ENCODE data around the gene PCGF3. TPM values are rescaled to one million over a fixed set of nuclear protein-coding genes. Genes with fewer than 3 reads are reported as not detected.

Gene PCGF3
- total and polyA plus RNA-seq, 2 donors: 30.6 to 93.4 TPM

DNA sequence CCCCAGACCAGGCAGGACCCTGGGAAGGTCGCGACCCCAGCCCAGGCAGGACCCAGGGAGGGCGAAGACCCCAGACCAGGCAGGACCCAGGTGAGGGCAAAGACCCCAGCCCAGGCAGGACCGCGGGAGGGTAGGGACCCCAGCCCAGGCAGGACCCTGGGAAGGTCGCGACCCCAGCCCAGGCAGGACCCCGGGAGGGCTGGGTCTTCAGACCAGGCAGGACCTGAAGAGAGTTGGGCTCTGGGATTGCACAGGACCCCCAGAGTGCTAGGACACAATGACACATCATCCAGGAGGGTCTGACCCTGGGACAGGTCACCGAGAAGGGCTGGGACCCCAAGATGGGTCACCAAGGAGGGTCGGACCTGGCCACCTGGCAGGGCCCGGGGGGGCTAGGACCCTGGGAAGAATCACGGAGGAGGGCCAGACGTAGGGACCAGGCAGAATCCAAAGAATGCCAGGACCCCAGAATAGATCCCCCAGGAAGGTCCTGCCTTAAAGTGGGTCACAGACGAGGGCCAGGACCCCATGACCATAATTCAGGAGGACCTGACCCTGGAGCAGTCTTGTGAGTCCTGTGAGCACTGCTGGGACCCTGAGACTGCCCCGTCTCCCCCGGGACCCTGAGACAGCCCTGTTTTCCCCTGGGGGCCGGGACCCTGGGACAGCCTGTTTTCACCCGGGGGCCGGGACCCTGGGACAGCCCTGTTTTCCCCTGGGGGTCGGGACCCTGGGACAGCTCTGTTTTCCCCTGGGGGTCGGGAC, 1.4 kb downstream of the PCGF3 start:
- Histone ChIP-seq H3K4me1 (ENCODE audit: control insufficient read depth in 2 of 2, insufficient read depth in 2 of 2, low read length in 2 of 2) (peaks cover 10 to 12% of the 10 kb centered on the region in 2 donors), H3K27ac (ENCODE audit: low read depth in 1 of 2, low read length in 1 of 2) (no peak overlapping the region)
- DNase-seq (ENCODE audit: low read depth in 6 of 9, low spot score in 9 of 9): no peak

GRCh38 chr4:707929-708630, 2.4 kb downstream of the PCGF3 start:
- H3K27ac ChIP-seq (ENCODE audit: low read depth in 1 of 2, low read length in 1 of 2): no peak overlapping the region

More for the DNA sequence above, 1.4 kb downstream of the PCGF3 start:
- Histone ChIP-seq H3K9me3 (ENCODE audit: control insufficient read depth in 2 of 2, insufficient read depth in 1 of 2, low read length in 1 of 2) (peaks cover 0 to 4% of the 10 kb centered on the region in 2 donors), H3K36me3 (ENCODE audit: control insufficient read depth in 2 of 2, insufficient read depth in 2 of 2, low read length in 1 of 2) (peaks cover 7 to 9% of the 10 kb centered on the region in 2 donors), H3K4me3 (ENCODE audit: low read length in 2 of 2) (peak overlapping the region; percentile 38 to 92), H3K27me3 (ENCODE audit: control insufficient read depth in 2 of 2, insufficient read depth in 1 of 2, low read length in 1 of 2) (peaks cover 0 to 5% of the 10 kb centered on the region in 2 donors)
- 76% methylated on average over 19 of the region's 21 CpGs for WGBS

DNA sequence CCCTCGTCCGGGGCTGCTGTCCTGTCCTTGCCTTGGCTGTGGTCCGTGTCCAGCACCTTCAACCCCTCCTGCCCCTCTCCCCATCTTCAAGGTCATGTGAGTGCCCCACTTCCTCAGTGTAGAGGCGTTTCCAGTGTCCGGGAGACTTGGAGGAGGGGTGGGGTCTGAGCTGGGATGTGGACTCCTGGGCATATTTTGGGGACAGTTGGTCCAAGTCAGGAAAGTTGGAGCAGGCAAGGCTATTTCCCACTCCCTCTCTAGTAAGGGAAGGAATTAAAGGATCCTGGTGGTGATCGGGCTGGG, 3.0 kb downstream of the PCGF3 start:
- Histone ChIP-seq H3K4me3 (ENCODE audit: low read length in 2 of 2) (no peak overlapping the region), H3K4me1 (ENCODE audit: control insufficient read depth in 2 of 2, insufficient read depth in 2 of 2, low read length in 2 of 2) (peaks cover 10 to 12% of the 10 kb centered on the region in 2 donors), H3K27me3 (ENCODE audit: control insufficient read depth in 2 of 2, insufficient read depth in 1 of 2, low read length in 1 of 2) (peaks cover 0 to under 1% of the 10 kb centered on the region in 2 donors), H3K36me3 (ENCODE audit: control insufficient read depth in 2 of 2, insufficient read depth in 2 of 2, low read length in 1 of 2) (peaks cover 9 to 17% of the 10 kb centered on the region in 2 donors), H3K27ac (ENCODE audit: low read depth in 1 of 2, low read length in 1 of 2) (no peak overlapping the region), H3K9me3 (ENCODE audit: control insufficient read depth in 2 of 2, insufficient read depth in 1 of 2, low read length in 1 of 2) (peaks cover 0 to 4% of the 10 kb centered on the region in 2 donors)
- DNase-seq (ENCODE audit: low read depth in 6 of 9, low spot score in 9 of 9): no peak
- WGBS: 98% methylated on average over 6 of the region's 6 CpGs

More at GRCh38 chr4:707929-708630, 2.4 kb downstream of the PCGF3 start:
- DNase-seq (ENCODE audit: low read depth in 6 of 9, low spot score in 9 of 9): no peak
- Histone ChIP-seq H3K4me3 (ENCODE audit: low read length in 2 of 2) (no peak overlapping the region), H3K27me3 (ENCODE audit: control insufficient read depth in 2 of 2, insufficient read depth in 1 of 2, low read length in 1 of 2) (peaks cover 0 to 5% of the 10 kb centered on the region in 2 donors), H3K4me1 (ENCODE audit: control insufficient read depth in 2 of 2, insufficient read depth in 2 of 2, low read length in 2 of 2) (peaks cover 10 to 12% of the 10 kb centered on the region in 2 donors), H3K36me3 (ENCODE audit: control insufficient read depth in 2 of 2, insufficient read depth in 2 of 2, low read length in 1 of 2) (peaks cover 9 to 12% of the 10 kb centered on the region in 2 donors), H3K9me3 (ENCODE audit: control insufficient read depth in 2 of 2, insufficient read depth in 1 of 2, low read length in 1 of 2) (peaks cover 0 to 4% of the 10 kb centered on the region in 2 donors)
- 90% methylated on average over 11 of the region's 11 CpGs for WGBS

GRCh38 chr4:709348-709747, 3.7 kb downstream of the PCGF3 start:
- peaks cover 10 to 12% of the 10 kb centered on the region in 2 donors for H3K4me1 ChIP-seq (ENCODE audit: control insufficient read depth in 2 of 2, insufficient read depth in 2 of 2, low read length in 2 of 2)
- DNase-seq (ENCODE audit: low read depth in 6 of 9, low spot score in 9 of 9): no peak
- H3K27me3 ChIP-seq (ENCODE audit: control insufficient read depth in 2 of 2, insufficient read depth in 1 of 2, low read length in 1 of 2): no peaks in the 10 kb centered on the region
- H3K27ac ChIP-seq (ENCODE audit: low read depth in 1 of 2, low read length in 1 of 2): no peak overlapping the region
- WGBS: 98% methylated on average over 6 of the region's 6 CpGs
- H3K9me3 ChIP-seq (ENCODE audit: control insufficient read depth in 2 of 2, insufficient read depth in 1 of 2, low read length in 1 of 2): peaks cover 0 to 4% of the 10 kb centered on the region in 2 donors
- no peak overlapping the region for H3K4me3 ChIP-seq (ENCODE audit: low read length in 2 of 2)
- peaks cover 9 to 21% of the 10 kb centered on the region in 2 donors for H3K36me3 ChIP-seq (ENCODE audit: control insufficient read depth in 2 of 2, insufficient read depth in 2 of 2, low read length in 1 of 2)

DNA sequence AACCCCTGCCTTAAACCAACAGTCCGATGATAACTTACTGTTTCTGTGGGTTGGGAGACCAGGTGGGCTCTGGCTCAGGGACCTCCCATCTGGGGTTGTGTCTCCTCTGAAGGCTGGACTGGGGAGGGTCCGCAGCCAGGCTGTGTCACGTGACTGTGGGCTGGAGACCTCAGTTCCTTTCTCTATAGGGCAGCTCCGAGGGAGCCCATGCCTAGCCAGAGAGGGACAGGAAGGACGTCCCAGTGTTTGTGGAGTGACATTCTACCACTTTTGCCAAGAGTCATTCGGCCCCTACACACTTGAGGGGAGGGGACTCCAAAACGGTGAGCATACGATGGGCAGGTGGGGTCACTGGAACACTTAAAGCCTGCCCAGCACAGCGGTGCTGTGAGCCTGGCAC, 4.5 kb downstream of the PCGF3 start:
- Histone ChIP-seq H3K27ac (ENCODE audit: low read depth in 1 of 2, low read length in 1 of 2) (no peak overlapping the region), H3K36me3 (ENCODE audit: control insufficient read depth in 2 of 2, insufficient read depth in 2 of 2, low read length in 1 of 2) (peaks cover 9 to 23% of the 10 kb centered on the region in 2 donors), H3K4me1 (ENCODE audit: control insufficient read depth in 2 of 2, insufficient read depth in 2 of 2, low read length in 2 of 2) (peaks cover 10 to 11% of the 10 kb centered on the region in 2 donors), H3K4me3 (ENCODE audit: low read length in 2 of 2) (no peak overlapping the region), H3K9me3 (ENCODE audit: control insufficient read depth in 2 of 2, insufficient read depth in 1 of 2, low read length in 1 of 2) (peaks cover 0 to 4% of the 10 kb centered on the region in 2 donors), H3K27me3 (ENCODE audit: control insufficient read depth in 2 of 2, insufficient read depth in 1 of 2, low read length in 1 of 2) (no peaks in the 10 kb centered on the region)
- no peak for DNase-seq (ENCODE audit: low read depth in 6 of 9, low spot score in 9 of 9)
- WGBS: 87% methylated on average over 9 of the region's 9 CpGs

GRCh38 chr4:710916-711315, 5.3 kb downstream of the PCGF3 start:
- peaks cover 8 to 10% of the 10 kb centered on the region in 2 donors for H3K4me1 ChIP-seq (ENCODE audit: control insufficient read depth in 2 of 2, insufficient read depth in 2 of 2, low read length in 2 of 2)
- peaks cover 9 to 23% of the 10 kb centered on the region in 2 donors for H3K36me3 ChIP-seq (ENCODE audit: control insufficient read depth in 2 of 2, insufficient read depth in 2 of 2, low read length in 1 of 2)

GRCh38 chr4:712093-712492, 6.5 kb downstream of the PCGF3 start:
- no peak overlapping the region for H3K27ac ChIP-seq (ENCODE audit: low read depth in 1 of 2, low read length in 1 of 2)
- H3K27me3 ChIP-seq (ENCODE audit: control insufficient read depth in 2 of 2, insufficient read depth in 1 of 2, low read length in 1 of 2): no peaks in the 10 kb centered on the region
- H3K4me3 ChIP-seq (ENCODE audit: low read length in 2 of 2): no peak overlapping the region
- WGBS: 97% methylated on average over 3 of the region's 3 CpGs
- H3K9me3 ChIP-seq (ENCODE audit: control insufficient read depth in 2 of 2, insufficient read depth in 1 of 2, low read length in 1 of 2): peaks cover 0 to 4% of the 10 kb centered on the region in 2 donors
- H3K36me3 ChIP-seq (ENCODE audit: control insufficient read depth in 2 of 2, insufficient read depth in 2 of 2, low read length in 1 of 2): peaks cover 9 to 23% of the 10 kb centered on the region in 2 donors
- no peak for DNase-seq (ENCODE audit: low read depth in 6 of 9, low spot score in 9 of 9)
- H3K4me1 ChIP-seq (ENCODE audit: control insufficient read depth in 2 of 2, insufficient read depth in 2 of 2, low read length in 2 of 2): peaks cover 3 to 5% of the 10 kb centered on the region in 2 donors

More at GRCh38 chr4:710916-711315, 5.3 kb downstream of the PCGF3 start:
- DNase-seq (ENCODE audit: low read depth in 6 of 9, low spot score in 9 of 9): no peak
- WGBS: 93% methylated on average over 13 of the region's 13 CpGs
- H3K27me3 ChIP-seq (ENCODE audit: control insufficient read depth in 2 of 2, insufficient read depth in 1 of 2, low read length in 1 of 2): no peaks in the 10 kb centered on the region
- no peak overlapping the region for H3K27ac ChIP-seq (ENCODE audit: low read depth in 1 of 2, low read length in 1 of 2)
- H3K4me3 ChIP-seq (ENCODE audit: low read length in 2 of 2): no peak overlapping the region
- peaks cover 0 to 4% of the 10 kb centered on the region in 2 donors for H3K9me3 ChIP-seq (ENCODE audit: control insufficient read depth in 2 of 2, insufficient read depth in 1 of 2, low read length in 1 of 2)

DNA sequence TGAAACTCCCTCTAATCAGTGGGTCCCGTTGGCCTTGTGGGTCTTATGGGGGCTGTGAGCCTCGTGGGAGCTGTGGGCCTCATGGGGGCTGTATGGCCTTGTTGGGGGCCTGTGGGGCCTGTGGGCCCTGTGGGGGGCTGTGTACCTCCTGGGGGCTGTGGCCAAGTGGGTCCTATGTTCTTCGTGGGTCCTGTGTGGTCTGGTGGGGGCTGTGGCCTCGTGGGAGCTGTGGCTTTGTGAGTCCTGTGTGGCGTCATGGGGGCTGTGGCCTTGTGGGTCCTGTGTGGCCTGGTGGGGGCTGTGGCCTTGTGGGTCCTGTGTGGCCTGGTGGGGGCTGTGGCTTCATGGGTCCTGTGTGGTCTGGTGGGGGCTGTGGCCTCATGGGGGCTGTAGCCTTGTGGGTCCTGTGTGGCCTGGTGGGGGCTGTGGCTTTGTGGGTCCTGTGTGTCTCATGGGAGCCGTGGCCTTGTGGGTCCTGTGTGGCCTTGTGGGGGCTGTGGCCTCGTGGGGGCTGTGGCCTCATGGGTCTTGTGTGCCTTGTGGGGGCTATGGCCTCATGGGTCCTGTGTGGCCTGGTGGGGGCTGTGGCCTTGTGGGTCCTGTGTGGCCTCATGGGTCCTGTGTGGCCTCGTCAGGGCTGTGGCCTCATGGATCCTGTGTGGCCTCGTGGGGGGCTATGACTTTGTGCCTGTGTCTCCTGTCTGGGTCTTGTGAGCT, 7.4 kb downstream of the PCGF3 start:
- Histone ChIP-seq H3K27ac (ENCODE audit: low read depth in 1 of 2, low read length in 1 of 2) (no peak overlapping the region), H3K36me3 (ENCODE audit: control insufficient read depth in 2 of 2, insufficient read depth in 2 of 2, low read length in 1 of 2) (peaks cover 9 to 23% of the 10 kb centered on the region in 2 donors), H3K27me3 (ENCODE audit: control insufficient read depth in 2 of 2, insufficient read depth in 1 of 2, low read length in 1 of 2) (no peaks in the 10 kb centered on the region), H3K4me1 (ENCODE audit: control insufficient read depth in 2 of 2, insufficient read depth in 2 of 2, low read length in 2 of 2) (peaks cover 0 to 3% of the 10 kb centered on the region in 2 donors), H3K4me3 (ENCODE audit: low read length in 2 of 2) (no peak overlapping the region), H3K9me3 (ENCODE audit: control insufficient read depth in 2 of 2, insufficient read depth in 1 of 2, low read length in 1 of 2) (peaks cover 0 to 4% of the 10 kb centered on the region in 2 donors)
- WGBS: 90% methylated on average over 9 of the region's 9 CpGs
- DNase-seq (ENCODE audit: low read depth in 6 of 9, low spot score in 9 of 9): no peak

All from thymus (tissue), 11 donors.